Activated T-cell treated with anti-CD3 and anti-CD28 coated beads, Interleukin-2, amount 50 U/mL, for 72 hours (primary cell): Measurements from ENCODE around the gene SEL1L2. TPM values are rescaled to one million over a fixed set of nuclear protein-coding genes. Genes with fewer than 3 reads are reported as not detected.
A peak's percentile ranks its signal among the peaks of the same experiment; 100 is the strongest.

Experiments used
- ATAC-seq, 2 donors: fragments of 150-1000 bp; cut with Tn5 transposase; replicated peaks in 1 of 2; 2 replicates each; pipeline ENCODE4 v1.10.0; 2021; ENCODE audit warnings: moderate library complexity in 2 of 2, mild to moderate bottlenecking in 1 of 2
- DNase-seq, 2 donors: peaks; one replicate each; pipeline ENCODE4 v3.0.0; 2021 to 2022; ENCODE audit warnings: mixed read lengths in 1 of 2
- H3K27ac Mint-ChIP-seq: one replicate; pipeline ENCODE4 v1.8.0; 2022; ENCODE audit warnings: mild to moderate bottlenecking, moderate library complexity, mixed read lengths
- H3K27me3 Mint-ChIP-seq: one replicate; pipeline ENCODE4 v1.8.0; 2022; ENCODE audit warnings: low read depth, mixed read lengths
- H3K36me3 Mint-ChIP-seq, 2 donors: one replicate each; pipeline ENCODE4 v1.8.0; 2022; ENCODE audit warnings: mixed read lengths in 2 of 2, mild to moderate bottlenecking in 1 of 2; ENCODE audit not compliant: insufficient read depth in 2 of 2
- H3K4me1 Mint-ChIP-seq: one replicate; pipeline ENCODE4 v1.8.0; 2022; ENCODE audit warnings: low read depth, mixed read lengths
- H3K4me3 Mint-ChIP-seq, 2 donors: one replicate each; pipeline ENCODE4 v1.8.0; 2022; ENCODE audit warnings: mild to moderate bottlenecking in 2 of 2, mixed read lengths in 2 of 2, moderate library complexity in 2 of 2
- H3K9me3 Mint-ChIP-seq, 2 donors: one replicate each; pipeline ENCODE4 v1.8.0; 2022; ENCODE audit warnings: mixed read lengths in 2 of 2
- total RNA-seq, 2 donors: library from RNA; stranded (reverse); gene quantifications; one replicate each; pipeline ENCODE4 v1.2.3, GENCODE V29; 2022

The SEL1L2 gene
- total RNA-seq, 2 donors from 2014 or later, result not detected

DNA sequence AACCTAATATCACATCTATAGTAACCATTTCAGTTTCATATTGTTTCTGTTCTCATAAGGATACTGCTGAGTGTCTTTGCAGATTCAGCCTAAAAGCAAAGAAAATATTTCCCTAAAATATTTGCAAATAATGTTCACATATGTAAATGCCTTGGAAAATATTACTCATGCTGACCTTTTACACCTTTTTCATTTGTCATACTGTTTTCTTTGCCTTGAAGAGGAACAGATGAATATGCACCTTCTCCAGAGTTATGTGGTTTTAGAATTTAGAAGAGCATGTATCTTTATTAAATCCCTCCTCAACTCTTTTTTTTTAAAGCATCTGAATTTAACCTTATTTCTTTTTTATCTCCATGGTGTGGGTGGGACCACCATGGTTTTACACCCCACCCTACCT, 173.1 kb downstream of the SEL1L2 start:
- DNase-seq, result no peak
- no peaks in the 10 kb centered on the region for H3K9me3 Mint-ChIP-seq
- peaks cover 30% of the 10 kb centered on the region for H3K4me1 Mint-ChIP-seq
- H3K36me3 Mint-ChIP-seq, result peaks cover 2 to 15% of the 10 kb centered on the region in 2 donors
- H3K27me3 Mint-ChIP-seq, result no peaks in the 10 kb centered on the region
- peak overlapping the region in 1 of 2 donors; percentile 23 for H3K4me3 Mint-ChIP-seq
- no peak for ATAC-seq
- H3K27ac Mint-ChIP-seq, result peak overlapping the region; percentile 64

DNA sequence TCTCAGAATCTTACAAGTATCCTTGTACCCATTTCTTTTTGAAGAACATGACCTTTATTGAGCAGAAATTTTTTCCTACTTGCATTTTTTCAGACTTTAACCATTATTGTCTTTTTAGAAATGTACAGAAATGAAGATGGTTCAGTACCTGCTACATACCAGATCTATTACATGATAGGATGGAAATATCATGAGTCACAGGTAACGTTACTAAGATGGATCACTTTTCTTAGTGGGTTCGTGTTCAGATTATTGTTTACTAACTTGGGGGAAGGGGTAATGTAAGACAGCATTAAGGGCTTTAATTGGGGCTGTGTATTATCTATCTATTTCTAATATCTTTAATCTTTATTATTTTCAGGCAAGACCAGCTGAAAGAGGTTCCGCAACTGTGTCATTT, 173.7 kb downstream of the SEL1L2 start:
- Mint-ChIP-seq H3K9me3 (no peaks in the 10 kb centered on the region), H3K4me3 (peak overlapping the region; percentile 7 to 40), H3K4me1 (peaks cover 35% of the 10 kb centered on the region), H3K36me3 (peaks cover 3 to 15% of the 10 kb centered on the region in 2 donors), H3K27me3 (no peaks in the 10 kb centered on the region), H3K27ac (peak overlapping the region; percentile 86)
- DNase-seq (no peak), ATAC-seq (peak; percentile 59 to 64)

DNA sequence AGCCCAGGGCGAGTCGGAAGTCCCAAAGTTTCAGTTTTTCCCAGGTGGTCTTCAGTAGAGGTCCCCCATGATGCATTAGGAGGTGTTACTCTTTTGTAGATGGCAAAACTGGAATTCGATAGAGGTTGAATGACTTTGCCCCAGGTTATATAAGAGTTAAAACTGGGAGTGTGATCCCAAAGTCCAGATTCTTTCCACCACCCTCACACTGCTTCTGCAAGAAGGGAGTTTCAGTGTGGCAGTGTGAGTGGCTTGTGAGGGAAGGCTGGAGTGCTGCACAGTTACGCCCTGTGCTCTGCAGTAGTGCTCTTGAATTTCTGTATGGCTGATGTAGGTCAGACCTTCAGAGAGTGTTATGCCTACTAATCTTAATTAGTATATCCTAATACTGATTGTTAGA, 175.7 kb downstream of the SEL1L2 start:
- H3K36me3 Mint-ChIP-seq, result peaks cover 2 to 14% of the 10 kb centered on the region in 2 donors
- no peak overlapping the region for H3K27ac Mint-ChIP-seq
- no peaks in the 10 kb centered on the region for H3K9me3 Mint-ChIP-seq
- no peaks in the 10 kb centered on the region for H3K27me3 Mint-ChIP-seq
- no peak overlapping the region for H3K4me3 Mint-ChIP-seq
- peaks cover 35% of the 10 kb centered on the region for H3K4me1 Mint-ChIP-seq
- DNase-seq (no peak), ATAC-seq (no peak)

DNA sequence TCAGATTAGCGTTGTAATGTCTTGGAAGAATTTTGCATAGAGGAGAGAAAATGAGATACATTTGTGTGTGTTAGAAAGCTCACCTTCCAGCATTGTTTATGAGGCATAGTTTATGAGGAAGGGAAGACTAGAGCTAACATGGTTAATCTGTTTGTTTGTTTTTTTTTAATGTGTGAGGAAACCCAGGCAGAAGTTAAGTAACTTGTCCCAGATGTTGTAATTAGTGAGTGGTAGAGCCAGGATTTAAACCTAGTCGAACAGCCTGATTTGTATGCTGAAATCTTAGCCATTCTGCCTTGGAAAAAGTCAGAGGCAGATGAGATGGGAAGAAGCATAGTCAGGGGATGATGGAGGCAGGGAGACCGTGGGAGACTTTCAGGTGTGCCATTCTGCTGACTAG, 176.5 kb downstream of the SEL1L2 start:
- Mint-ChIP-seq H3K27ac (peak overlapping the region; percentile 54), H3K36me3 (peaks cover 2 to 14% of the 10 kb centered on the region in 2 donors), H3K9me3 (no peaks in the 10 kb centered on the region), H3K27me3 (no peaks in the 10 kb centered on the region), H3K4me1 (peaks cover 35% of the 10 kb centered on the region), H3K4me3 (no peak overlapping the region)
- ATAC-seq (no peak), DNase-seq (no peak)

DNA sequence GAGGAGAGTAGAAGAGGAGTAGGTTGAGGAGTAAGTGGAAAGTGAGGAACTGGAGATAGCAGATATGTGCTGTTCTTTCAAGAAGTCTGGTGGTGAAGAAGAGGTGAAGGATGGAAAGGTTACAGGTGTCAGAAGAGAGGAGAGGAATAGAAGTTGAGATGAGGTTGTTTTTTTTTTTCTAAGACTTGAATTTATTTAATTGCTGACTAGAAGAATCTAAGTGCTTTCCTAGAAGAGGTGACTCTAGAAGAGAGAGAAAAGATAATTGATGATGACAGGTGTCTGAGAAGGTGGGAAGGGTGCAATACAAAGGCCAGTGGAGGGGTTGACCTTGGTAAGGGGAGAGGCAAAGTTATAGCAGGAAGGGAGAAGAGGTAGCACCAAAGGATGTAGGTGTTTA, 180.0 kb downstream of the SEL1L2 start:
- DNase-seq (no peak), ATAC-seq (no peak)
- H3K36me3 Mint-ChIP-seq, result peaks cover 2 to 9% of the 10 kb centered on the region in 2 donors
- no peaks in the 10 kb centered on the region for H3K27me3 Mint-ChIP-seq
- H3K4me3 Mint-ChIP-seq, result no peak overlapping the region
- H3K4me1 Mint-ChIP-seq, result peaks cover 5% of the 10 kb centered on the region
- no peaks in the 10 kb centered on the region for H3K9me3 Mint-ChIP-seq
- no peak overlapping the region for H3K27ac Mint-ChIP-seq

DNA sequence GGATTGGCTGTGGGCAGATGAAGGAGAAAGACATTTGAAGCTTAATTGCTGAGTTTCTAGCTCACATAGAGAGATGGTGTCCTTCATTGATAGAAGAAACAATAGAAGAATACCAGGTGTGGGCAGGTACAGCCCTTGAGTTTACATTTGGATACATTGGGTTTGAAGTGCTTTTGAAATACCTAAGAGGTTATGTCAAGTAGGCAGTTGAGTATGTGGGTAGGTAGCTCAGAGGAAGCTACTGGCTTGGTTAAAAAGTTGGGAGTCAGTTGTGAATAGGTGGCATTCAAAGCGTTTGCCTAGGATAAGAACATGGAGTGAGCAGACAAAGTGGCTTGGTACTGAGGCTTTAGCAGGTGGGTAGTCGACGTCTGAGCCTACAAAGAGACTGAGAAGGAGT, 180.6 kb downstream of the SEL1L2 start:
- H3K36me3 Mint-ChIP-seq, result peaks cover 2 to 9% of the 10 kb centered on the region in 2 donors
- ATAC-seq, result no peak
- no peak overlapping the region for H3K4me3 Mint-ChIP-seq
- H3K27me3 Mint-ChIP-seq, result no peaks in the 10 kb centered on the region
- H3K27ac Mint-ChIP-seq, result no peak overlapping the region
- H3K9me3 Mint-ChIP-seq, result no peaks in the 10 kb centered on the region
- DNase-seq, result no peak
- H3K4me1 Mint-ChIP-seq, result peaks cover 5% of the 10 kb centered on the region

DNA sequence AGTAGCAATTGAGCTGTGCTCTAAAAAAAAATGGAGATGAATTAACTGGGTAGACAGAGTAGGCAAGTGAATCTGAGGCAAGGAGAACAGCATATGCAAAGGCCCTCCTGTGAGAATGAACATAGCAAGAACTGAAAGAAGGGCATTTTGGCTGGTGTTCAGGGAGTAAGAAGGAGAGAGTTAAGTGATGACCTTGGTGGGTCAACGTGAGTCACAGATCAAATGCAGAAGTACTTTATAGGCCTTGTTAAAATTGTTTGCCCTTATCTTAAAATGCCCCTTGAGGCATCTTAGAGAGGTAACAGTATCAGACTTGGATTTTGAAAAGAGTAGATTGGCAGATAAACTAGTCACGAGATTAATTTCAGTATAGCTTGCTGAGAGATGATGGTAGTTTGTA, 181.0 kb downstream of the SEL1L2 start:
- H3K27me3 Mint-ChIP-seq, result no peaks in the 10 kb centered on the region
- H3K27ac Mint-ChIP-seq, result no peak overlapping the region
- no peak overlapping the region for H3K4me3 Mint-ChIP-seq
- H3K4me1 Mint-ChIP-seq, result peaks cover 5% of the 10 kb centered on the region
- DNase-seq (no peak), ATAC-seq (no peak)
- peaks cover 2 to 12% of the 10 kb centered on the region in 2 donors for H3K36me3 Mint-ChIP-seq
- H3K9me3 Mint-ChIP-seq, result no peaks in the 10 kb centered on the region

DNA sequence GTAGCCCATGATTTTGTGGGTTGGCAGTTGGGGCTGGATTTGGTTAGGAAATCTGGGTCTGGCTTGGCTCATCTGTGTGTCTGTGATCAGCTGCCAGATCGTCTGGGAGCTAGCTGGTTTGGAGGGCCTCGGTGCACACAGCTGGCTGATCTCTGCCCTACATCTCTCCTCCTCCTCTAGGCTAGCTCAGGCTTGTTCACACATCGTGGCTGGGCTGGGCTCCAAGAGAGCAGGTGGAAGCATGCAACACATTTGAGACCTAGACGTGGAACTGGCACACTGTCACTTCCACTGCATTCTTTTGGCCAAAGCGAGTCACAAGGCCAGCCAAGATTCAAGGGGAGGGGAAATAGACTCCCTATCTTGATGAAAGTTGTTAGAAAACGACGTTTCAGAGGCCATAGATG, 189.7 kb downstream of the SEL1L2 start:
- peaks cover 2 to 18% of the 10 kb centered on the region in 2 donors for H3K36me3 Mint-ChIP-seq

DNA sequence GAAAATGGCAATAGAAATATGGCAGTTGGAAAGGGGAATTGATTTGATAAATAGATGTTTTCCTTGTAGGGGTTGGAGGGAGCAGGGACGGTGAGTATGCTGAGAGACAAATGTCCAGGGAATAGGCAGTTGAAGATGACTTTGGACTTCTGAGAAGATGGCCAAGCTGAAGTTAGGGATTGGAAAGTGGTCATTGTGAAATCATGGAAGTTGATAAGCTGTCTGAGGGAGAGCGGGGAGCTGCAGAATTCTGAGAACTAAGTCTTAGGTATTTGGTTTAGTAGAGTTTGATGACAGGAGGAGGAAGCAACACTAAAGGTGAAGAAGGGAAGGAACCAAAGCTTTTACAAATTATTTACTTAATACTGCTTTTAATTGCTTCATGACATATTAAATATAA, 190.4 kb downstream of the SEL1L2 start:
- no peak for DNase-seq
- no peaks in the 10 kb centered on the region for H3K9me3 Mint-ChIP-seq
- no peak for ATAC-seq
- peaks cover 2 to 18% of the 10 kb centered on the region in 2 donors for H3K36me3 Mint-ChIP-seq
- no peaks in the 10 kb centered on the region for H3K27me3 Mint-ChIP-seq
- H3K4me3 Mint-ChIP-seq, result no peak overlapping the region
- H3K4me1 Mint-ChIP-seq, result no peaks in the 10 kb centered on the region
- no peak overlapping the region for H3K27ac Mint-ChIP-seq

More for the DNA sequence above, 189.7 kb downstream of the SEL1L2 start:
- Mint-ChIP-seq H3K4me1 (no peaks in the 10 kb centered on the region), H3K9me3 (no peaks in the 10 kb centered on the region), H3K27ac (no peak overlapping the region), H3K4me3 (no peak overlapping the region), H3K27me3 (no peaks in the 10 kb centered on the region)
- DNase-seq (no peak), ATAC-seq (no peak)

Other genes with a start within 250 kb of the SEL1L2 start
- gene ESF1, start 205.7 kb downstream of the SEL1L2 start, total RNA-seq, result 10 to 100 TPM; 12.2 to 13.2 TPM
- gene NDUFAF5, start 205.6 kb downstream of the SEL1L2 start, total RNA-seq, result 10 to 100 TPM; 30.4 to 32.9 TPM
- gene MACROD2, start 4.9 kb upstream of the SEL1L2 start, total RNA-seq, result not detected